GM23338 (cell line): Measurements from ENCODE around the gene GFRA4. TPM values are rescaled to one million over a fixed set of nuclear protein-coding genes. Genes with fewer than 3 reads are reported as not detected.

Experiments
- ATAC-seq: fragments of 200-7000 bp; cut with Tn5 transposase; 3 replicates; pipeline ENCODE4 v1.9.1; 2020
- DNase-seq: peaks from one replicate; pipeline ENCODE4 v3.0.0-alpha.2; 2015; ENCODE audit warnings: low spot score
- H2AFZ ChIP-seq: fragments of 200-600 bp; sonication (generic); 2 replicates; pipeline ENCODE4 v1.8.0; 2016; ENCODE audit warnings: antibody characterized with exemption, mild to moderate bottlenecking, moderate library complexity
- H3F3A ChIP-seq: fragments of 200-600 bp; sonication (generic); replicated peaks from 2 replicates; pipeline ENCODE4 v1.8.0; 2017; ENCODE audit warnings: antibody characterized with exemption, mixed run types, low read depth
- H3K27ac ChIP-seq: fragments of 200-600 bp; sonication (generic); 2 replicates; pipeline ENCODE4 v1.6.1; 2016; ENCODE audit warnings: low read depth
- H3K27me3 ChIP-seq: fragments of 200-600 bp; sonication (generic); 2 replicates; pipeline ENCODE4 v1.8.0; 2016; ENCODE audit warnings: mild to moderate bottlenecking, mixed run types, moderate library complexity; ENCODE audit not compliant: insufficient read depth
- H3K36me3 ChIP-seq: fragments of 200-600 bp; sonication (generic); 2 replicates; pipeline ENCODE4 v1.8.0; 2016; ENCODE audit warnings: mild to moderate bottlenecking; ENCODE audit not compliant: insufficient read depth
- H3K4me1 ChIP-seq: fragments of 200-600 bp; sonication (generic); 2 replicates; pipeline ENCODE4 v1.8.0; 2016; ENCODE audit warnings: mild to moderate bottlenecking, moderate library complexity; ENCODE audit not compliant: insufficient read depth
- H3K4me2 ChIP-seq: fragments of 200-600 bp; sonication (generic); 2 replicates; pipeline ENCODE4 v1.7.1; 2017; ENCODE audit warnings: mixed run types
- H3K4me3 ChIP-seq: fragments of 200-600 bp; sonication (generic); 2 replicates; pipeline ENCODE4 v1.6.1; 2016; ENCODE audit warnings: mixed run types
- H3K79me2 ChIP-seq: fragments of 200-600 bp; sonication (generic); replicated peaks from 2 replicates; pipeline ENCODE4 v1.8.0; 2017; ENCODE audit warnings: mild to moderate bottlenecking; ENCODE audit not compliant: insufficient read depth
- H3K9me2 ChIP-seq: fragments of 200-600 bp; sonication (generic); 2 replicates; pipeline ENCODE4 v1.8.0; 2017; ENCODE audit not compliant: insufficient read depth
- H4K20me1 ChIP-seq: fragments of 200-600 bp; sonication (generic); replicated peaks from 2 replicates; pipeline ENCODE4 v1.8.0; 2017; ENCODE audit warnings: mild to moderate bottlenecking; ENCODE audit not compliant: insufficient read depth
- H3K27ac Mint-ChIP-seq: 2 replicates; pipeline ENCODE4 v1.8.0; 2020; ENCODE audit warnings: inconsistent platforms, mild to moderate bottlenecking, moderate library complexity, mixed read lengths
- H3K27me3 Mint-ChIP-seq: 3 replicates; pipeline ENCODE4 v1.8.0; 2022; ENCODE audit warnings: low read depth, mild to moderate bottlenecking, moderate library complexity, mixed read lengths, inconsistent platforms; ENCODE audit not compliant: insufficient read depth, poor library complexity
- H3K36me3 Mint-ChIP-seq: 3 replicates; pipeline ENCODE4 v1.8.0; 2021; ENCODE audit warnings: low read depth, mild to moderate bottlenecking, inconsistent platforms, moderate library complexity, mixed read lengths
- H3K4me1 Mint-ChIP-seq: 3 replicates; pipeline ENCODE4 v1.8.0; 2020; ENCODE audit warnings: mild to moderate bottlenecking, inconsistent platforms, mixed read lengths
- H3K4me3 Mint-ChIP-seq: 3 replicates; pipeline ENCODE4 v1.8.0; 2021; ENCODE audit warnings: moderate library complexity, mild to moderate bottlenecking, inconsistent platforms, mixed read lengths
- H3K9me3 Mint-ChIP-seq: 3 replicates; pipeline ENCODE4 v1.8.0; 2020; ENCODE audit warnings: moderate library complexity, mild to moderate bottlenecking, inconsistent platforms, mixed read lengths
- EZH2 ChIP-seq: fragments of 200-600 bp; sonication (generic); IDR thresholded peaks from one replicate; pipeline ENCODE4 v1.8.0; 2017; ENCODE audit warnings: antibody characterized with exemption, mild to moderate bottlenecking, low read depth; ENCODE audit not compliant: unreplicated experiment
- NANOG ChIP-seq: IDR thresholded peaks from 2 replicates; pipeline ENCODE4 v1.6.1; 2016; ENCODE audit warnings: antibody characterized with exemption, borderline replicate concordance
- ZNF114 ChIP-seq: fragments of 250-450 bp; sonication (Bioruptor Pico); IDR thresholded peaks from 2 replicates; pipeline ENCODE4 v1.5.0; 2020; ENCODE audit warnings: mild to moderate bottlenecking, moderate library complexity
- polyA plus RNA-seq: library from polyadenylated mRNA; unstranded; fragments of >200 nt; fragmentation: Nextera tagmentation; extraction: Ambion mirVana; gene quantifications from 2 replicates; pipeline ENCODE4 v1.2.1, GENCODE V29; 2016
- total RNA-seq: library from RNA; depleted of rRNA; stranded (reverse); fragments of >200 nt; shearing (Covaris generic); gene quantifications from 2 replicates; pipeline ENCODE4 v1.2.3, GENCODE V29; 2014
- TF ChIP-seq, protein P1 (sequence below): IDR thresholded peaks from one replicate; pipeline ENCODE4 v1.6.1; 2018; ENCODE audit warnings: antibody characterized with exemption; ENCODE audit not compliant: unreplicated experiment
- TF ChIP-seq, protein P2 (sequence below), 2 experiments: fragments of 200-600 bp in 1 of 2; sonication (generic) in 1 of 2; conservative IDR thresholded peaks; 2 replicates each; pipeline versions ENCODE4 v1.5.1 to v1.6.1; 2016 to 2017; ENCODE audit warnings: antibody characterized with exemption in 2 of 2, low read depth in 2 of 2, mild to moderate bottlenecking in 2 of 2, moderate library complexity in 1 of 2

Gene GFRA4
- total and polyA plus RNA-seq, 2 experiments from 2014 or later = not detected

DNA sequence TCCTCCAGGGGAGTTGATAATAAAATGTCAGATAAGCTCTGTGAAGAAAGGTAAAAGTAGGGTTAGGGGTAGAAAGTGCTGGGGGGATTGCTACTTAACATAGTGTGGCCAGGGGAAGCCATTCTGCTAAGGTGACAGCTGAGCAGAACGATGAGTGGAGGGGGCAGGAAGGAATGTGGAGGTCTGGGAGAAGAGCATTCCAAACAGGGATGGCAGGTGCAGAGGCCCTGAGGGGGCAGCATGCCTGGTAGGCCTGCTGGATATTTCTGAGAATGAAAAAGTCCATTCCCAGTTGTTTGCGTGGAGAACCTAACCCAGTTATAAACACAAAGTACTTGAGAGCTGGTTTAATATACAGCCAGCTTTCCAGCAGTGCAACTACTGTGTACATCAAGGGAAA, 9.3 kb downstream of the GFRA4 start (continued):
- TF ChIP-seq, protein P1, sequence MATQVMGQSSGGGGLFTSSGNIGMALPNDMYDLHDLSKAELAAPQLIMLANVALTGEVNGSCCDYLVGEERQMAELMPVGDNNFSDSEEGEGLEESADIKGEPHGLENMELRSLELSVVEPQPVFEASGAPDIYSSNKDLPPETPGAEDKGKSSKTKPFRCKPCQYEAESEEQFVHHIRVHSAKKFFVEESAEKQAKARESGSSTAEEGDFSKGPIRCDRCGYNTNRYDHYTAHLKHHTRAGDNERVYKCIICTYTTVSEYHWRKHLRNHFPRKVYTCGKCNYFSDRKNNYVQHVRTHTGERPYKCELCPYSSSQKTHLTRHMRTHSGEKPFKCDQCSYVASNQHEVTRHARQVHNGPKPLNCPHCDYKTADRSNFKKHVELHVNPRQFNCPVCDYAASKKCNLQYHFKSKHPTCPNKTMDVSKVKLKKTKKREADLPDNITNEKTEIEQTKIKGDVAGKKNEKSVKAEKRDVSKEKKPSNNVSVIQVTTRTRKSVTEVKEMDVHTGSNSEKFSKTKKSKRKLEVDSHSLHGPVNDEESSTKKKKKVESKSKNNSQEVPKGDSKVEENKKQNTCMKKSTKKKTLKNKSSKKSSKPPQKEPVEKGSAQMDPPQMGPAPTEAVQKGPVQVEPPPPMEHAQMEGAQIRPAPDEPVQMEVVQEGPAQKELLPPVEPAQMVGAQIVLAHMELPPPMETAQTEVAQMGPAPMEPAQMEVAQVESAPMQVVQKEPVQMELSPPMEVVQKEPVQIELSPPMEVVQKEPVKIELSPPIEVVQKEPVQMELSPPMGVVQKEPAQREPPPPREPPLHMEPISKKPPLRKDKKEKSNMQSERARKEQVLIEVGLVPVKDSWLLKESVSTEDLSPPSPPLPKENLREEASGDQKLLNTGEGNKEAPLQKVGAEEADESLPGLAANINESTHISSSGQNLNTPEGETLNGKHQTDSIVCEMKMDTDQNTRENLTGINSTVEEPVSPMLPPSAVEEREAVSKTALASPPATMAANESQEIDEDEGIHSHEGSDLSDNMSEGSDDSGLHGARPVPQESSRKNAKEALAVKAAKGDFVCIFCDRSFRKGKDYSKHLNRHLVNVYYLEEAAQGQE = no peak
- TF ChIP-seq, protein P2, sequence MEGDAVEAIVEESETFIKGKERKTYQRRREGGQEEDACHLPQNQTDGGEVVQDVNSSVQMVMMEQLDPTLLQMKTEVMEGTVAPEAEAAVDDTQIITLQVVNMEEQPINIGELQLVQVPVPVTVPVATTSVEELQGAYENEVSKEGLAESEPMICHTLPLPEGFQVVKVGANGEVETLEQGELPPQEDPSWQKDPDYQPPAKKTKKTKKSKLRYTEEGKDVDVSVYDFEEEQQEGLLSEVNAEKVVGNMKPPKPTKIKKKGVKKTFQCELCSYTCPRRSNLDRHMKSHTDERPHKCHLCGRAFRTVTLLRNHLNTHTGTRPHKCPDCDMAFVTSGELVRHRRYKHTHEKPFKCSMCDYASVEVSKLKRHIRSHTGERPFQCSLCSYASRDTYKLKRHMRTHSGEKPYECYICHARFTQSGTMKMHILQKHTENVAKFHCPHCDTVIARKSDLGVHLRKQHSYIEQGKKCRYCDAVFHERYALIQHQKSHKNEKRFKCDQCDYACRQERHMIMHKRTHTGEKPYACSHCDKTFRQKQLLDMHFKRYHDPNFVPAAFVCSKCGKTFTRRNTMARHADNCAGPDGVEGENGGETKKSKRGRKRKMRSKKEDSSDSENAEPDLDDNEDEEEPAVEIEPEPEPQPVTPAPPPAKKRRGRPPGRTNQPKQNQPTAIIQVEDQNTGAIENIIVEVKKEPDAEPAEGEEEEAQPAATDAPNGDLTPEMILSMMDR (conservative IDR thresholded peaks at IDR 0.05; ENCODE audit: low read depth in 2 of 2) = no peak
- no peak for TF ChIP-seq ZNF114
- TF ChIP-seq EZH2 = no peak
- TF ChIP-seq NANOG = no peak

DNA sequence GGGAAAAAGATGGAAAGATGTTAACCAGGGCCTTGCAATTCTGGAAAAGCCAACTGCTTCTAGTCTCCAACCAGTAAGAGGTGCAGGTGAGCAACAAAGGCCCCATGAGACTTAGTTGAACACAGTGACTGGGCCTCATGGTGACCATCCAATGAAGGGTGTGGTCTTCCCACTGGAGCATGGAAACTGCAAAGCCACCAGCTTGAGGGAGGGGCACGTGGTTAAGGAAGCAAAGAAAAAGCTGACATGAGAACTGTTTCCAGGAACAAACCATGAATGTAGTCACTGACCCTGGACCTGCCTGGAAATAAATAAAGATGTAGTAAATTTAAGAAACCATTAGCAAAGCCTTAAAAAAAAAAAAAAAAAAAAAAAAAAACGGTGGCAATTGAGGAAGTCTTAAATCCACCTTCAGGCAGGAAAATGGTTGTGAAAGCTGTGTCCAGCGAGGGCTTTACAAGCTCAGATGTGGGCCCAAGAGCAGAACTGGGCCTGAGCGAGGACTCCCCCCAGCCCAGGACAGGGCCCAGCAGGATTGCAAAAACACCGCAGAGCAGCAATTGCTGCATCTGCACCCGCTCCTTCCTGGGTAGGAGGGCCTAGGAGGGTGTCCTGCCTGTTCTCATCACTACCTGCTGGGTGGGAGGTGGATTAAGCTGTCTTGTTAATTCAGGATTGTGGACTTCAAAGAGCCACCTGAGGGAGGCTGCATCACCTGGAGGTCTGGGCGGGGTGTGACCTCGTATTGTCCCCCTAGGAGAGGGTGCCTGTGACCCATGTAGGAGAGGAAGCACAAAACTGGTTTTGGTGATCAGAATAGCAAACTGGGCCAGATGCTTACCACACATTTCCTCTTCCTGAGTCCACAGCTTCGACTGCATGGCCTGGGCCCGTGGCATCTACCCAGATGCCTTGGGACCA, 10.3 kb downstream of the GFRA4 start:
- Histone ChIP-seq H4K20me1 (no peaks in the 10 kb centered on the region), H3K4me3 (no peak overlapping the region), H3K27me3 (no peaks in the 10 kb centered on the region), H3K4me2 (no peak overlapping the region), H3K27ac (no peak overlapping the region), H2AFZ (no peak overlapping the region), H3K36me3 (no peaks in the 10 kb centered on the region), H3K79me2 (no peaks in the 10 kb centered on the region), H3K9me2 (no peaks in the 10 kb centered on the region), H3F3A (no peaks in the 10 kb centered on the region), H3K4me1 (no peaks in the 10 kb centered on the region)
- Mint-ChIP-seq H3K27ac (no peak overlapping the region), H3K4me3 (no peak overlapping the region), H3K27me3 (peaks cover 5% of the 10 kb centered on the region), H3K9me3 (no peaks in the 10 kb centered on the region), H3K4me1 (peaks cover 4% of the 10 kb centered on the region), H3K36me3 (no peaks in the 10 kb centered on the region)
- no peak; the same call in 2 of the 3 replicates for ATAC-seq
- TF ChIP-seq, protein P2 (conservative IDR thresholded peaks at IDR 0.05; ENCODE audit: low read depth in 2 of 2) = peak in 1 of 2 experiments; percentile 24; a peak in 1 of 4 replicates
- no peak for TF ChIP-seq NANOG
- no peak for DNase-seq
